HG02885 (cell line): Measurements from ENCODE around the gene CNFN.
A peak's percentile ranks its signal among the peaks of the same experiment; 100 is the strongest.

Experiments used
- ATAC-seq: cut with Tn5 transposase; IDR thresholded peaks from one replicate; pipeline ENCODE4 v1.9.1; 2021; ENCODE audit warnings: mild to moderate bottlenecking; ENCODE audit not compliant: unreplicated experiment, poor library complexity

CNFN gene, protein sequence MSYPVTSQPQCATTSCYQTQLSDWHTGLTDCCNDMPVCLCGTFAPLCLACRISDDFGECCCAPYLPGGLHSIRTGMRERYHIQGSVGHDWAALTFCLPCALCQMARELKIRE

DNA sequence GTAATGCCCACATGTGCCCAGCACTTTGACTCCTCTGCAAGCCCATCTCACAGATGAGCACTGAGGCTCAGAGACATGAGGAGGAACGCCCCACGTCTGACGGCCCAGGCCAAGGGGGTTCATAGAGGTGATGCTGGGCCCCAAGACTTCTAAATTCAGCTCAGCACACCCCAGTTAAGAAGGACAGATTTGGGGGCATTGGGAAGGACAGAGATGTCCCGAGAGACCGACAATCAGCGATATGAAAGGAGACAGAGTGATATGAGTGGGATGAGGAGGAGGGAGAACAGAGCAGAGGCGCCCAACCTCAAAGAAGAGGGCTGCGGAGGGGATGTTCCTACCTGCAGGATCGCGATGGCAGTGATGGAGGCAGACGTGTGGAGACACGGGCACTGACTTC is at the start of gene CNFN:
TSS of gene CNFN (minus strand) at position 399 of the 400 bp plus-strand sequence. CDS start 1,260 bp downstream, outside the sequence.
- no peak for ATAC-seq

DNA sequence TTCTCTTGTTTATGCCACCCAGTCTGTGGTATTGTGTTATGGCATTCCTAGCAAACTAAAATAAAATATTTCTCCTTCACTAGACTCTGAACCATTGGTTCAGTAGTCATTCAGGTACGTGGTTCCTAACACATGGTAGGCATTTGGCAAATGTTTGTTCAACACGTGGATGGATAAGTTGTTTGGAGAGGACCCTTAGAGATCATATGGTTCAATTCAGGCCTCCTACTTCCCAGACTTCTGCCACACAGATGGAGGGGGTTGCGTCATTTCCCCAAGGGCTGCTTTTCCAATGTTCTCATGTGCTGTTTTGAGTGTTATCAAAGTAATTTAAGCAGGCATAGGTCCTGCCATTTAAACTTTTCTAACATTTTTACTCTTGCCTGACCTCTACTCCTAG is 45.9 kb upstream of the CNFN start:
- no peak for ATAC-seq

DNA sequence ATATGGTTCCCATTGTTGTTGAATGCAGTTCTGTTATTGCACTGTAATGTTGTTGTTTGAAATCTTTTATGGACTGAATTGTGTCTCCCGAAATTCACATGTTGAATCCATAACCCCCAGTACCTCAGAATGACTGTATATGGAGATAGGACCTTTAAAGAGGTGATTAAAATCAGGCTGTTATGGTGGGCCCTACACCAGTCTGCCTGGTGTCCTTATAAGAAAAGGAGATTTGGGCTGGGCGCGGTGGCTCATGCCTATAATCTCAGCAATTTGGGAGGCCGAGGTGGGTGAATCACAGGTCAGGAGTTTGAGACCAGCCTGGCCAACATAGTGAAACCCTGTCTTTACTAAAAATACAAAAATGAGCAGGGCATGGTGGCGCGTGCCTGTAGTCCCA is 45.2 kb upstream of the CNFN start:
- ATAC-seq, result no peak

DNA sequence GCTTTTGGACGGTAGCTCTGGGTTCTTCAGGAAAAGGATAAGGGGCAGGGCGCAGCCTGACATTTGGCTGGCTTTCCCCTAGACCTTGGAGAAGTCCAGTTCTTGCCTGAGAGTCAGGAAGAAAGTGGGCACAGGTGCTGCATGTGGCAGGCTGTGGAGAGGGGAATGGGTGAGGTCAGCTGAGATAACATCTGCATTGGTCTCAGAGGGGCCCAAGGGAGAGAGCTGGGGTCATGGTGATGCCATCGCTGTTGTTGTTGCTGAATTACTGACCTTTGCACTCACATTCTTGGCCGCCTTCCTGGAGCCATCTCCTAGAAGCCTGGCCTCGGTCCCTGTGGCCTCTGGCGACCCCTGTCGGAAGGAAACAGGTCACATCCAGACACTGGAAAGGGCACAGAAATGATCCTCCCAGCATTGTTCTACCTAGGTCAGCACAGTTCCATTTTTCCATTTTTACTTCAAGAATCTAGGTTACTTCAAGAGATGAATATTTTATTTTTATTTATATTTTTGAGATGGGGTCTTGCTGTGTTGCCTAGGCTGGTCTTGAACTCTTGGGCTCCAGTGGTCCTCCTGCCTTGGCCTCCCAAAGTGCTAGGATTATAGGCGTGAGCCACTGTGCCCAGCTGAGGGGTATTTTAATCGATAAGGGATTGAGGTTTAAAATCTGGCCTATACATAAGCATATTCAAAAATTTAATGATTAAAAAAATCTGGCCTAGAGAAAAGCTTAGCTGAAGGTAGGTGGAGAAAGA is 43.6 kb upstream of the CNFN start:
- peak; percentile 73 for ATAC-seq

DNA sequence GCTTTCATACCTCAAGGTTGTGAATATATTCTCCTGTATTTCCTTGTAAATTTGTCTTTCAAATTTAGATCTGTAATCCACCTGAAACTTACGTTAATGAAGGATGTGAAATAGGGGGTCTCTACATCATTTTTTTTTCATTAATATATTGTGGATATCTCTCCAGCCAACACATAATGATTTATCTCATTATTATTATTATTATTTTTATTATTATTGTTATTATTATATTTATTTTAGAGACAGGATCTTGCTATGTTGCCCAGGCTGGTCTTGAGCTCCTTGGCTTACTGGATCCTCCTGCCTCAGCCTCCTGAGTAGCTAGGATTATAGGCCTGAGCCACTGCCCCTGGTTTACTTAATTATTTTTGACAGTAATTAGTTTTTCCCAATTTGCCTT is 41.4 kb upstream of the CNFN start:
- no peak for ATAC-seq

DNA sequence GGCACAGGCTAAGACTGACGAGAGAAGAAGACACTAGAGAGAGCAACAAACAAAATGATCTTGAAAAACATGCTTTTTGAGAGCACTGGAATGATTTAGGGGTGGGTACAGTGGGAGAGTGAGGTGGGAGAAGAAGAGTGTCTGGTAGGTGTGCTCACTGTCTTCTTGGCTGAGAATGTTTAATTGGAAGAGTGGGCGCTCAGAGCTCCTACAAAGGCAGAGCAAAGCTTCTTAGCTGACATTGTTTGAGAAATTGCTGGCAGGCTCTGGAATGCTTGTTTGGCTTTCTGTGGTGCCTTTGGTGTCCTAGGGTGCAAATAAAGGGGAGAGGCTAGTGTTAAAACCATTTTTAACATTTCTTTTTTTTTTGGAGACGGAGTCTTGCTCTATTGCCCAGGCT is 38.6 kb upstream of the CNFN start:
- no peak for ATAC-seq

DNA sequence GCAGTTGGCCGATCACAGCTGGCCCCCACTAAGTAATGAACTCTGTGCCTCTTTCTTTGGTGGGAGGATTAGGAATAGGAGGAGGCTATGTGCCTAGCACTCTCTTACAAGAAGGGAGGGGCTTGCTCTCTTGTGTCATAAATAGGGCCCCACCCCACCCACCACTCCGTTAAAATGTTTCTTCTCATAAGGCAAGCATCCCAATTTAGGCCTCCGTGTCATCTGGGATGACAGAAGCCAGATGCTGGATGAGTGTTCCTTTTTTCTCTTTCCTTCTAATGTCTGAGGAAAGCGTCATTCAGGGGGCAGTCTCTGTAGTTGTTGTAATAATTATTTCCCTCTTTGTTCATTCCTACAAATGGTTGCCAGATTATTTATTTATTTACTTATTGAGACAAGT is 37.2 kb upstream of the CNFN start, which contains the start of gene LIPE:
TSS of gene LIPE (minus strand) at position 76 of the 400 bp plus-strand sequence. CDS start 239 bp downstream, outside the sequence.
- no peak for ATAC-seq

DNA sequence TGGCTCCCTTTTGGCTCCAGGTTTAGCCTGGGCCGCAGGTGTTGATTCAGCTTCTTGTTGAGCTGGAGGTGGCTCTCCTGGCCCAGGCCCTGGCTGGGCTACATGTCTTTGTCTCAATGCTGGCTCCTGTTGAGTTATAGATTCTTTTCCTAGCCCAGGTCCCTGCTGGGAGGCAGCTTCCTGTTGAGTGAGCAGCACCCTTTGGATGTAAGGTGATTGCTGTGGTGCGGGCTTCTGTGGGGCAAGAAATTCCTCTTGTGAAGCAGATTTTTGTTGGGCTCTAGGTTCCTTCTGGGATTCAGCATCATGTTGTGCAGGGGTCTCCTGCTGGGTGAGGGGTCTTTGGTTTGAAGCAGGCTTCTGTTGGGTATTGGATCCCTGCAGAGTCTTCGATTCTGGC is 36.5 kb upstream of the CNFN start:
- no peak for ATAC-seq

DNA sequence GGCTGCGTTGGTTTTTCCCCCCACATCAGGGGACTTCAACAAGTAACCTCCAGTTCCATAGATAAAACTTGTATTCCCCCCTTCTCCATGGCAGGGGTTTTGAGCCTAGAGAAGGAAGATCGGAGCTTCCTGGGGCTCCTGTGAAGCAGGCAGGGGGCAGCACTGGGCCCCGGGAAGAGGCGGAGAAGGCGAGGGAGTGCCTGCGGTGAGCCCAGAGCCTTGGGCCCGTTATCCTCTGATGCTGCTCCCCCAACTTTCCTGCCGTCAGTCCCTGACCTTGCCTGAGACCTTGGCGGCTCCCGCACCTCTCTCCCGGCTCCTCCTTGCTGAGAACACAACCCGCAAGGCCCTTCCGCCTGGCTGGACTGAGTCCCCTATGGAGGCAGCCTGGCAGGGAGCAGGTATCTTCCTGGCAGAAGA is 34.6 kb upstream of the CNFN start:
- no peak for ATAC-seq

DNA sequence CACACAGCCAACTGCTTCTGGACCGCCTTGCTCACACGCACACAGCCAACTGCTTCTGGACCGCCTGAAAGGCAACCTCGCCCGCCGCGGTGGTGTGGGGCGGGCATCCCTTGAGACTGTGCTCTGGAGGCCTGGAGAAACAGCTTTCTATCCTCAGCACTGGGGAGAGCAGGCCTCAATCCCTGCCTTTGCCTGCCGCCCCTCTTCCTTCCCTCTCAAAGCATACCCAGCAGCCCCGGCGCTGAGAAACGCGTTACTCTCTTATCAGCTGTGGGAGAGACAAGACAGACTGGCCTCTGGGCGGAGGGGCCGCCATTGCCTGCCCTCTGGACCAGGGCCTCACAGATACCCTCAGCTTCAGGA is 34.2 kb upstream of the CNFN start:
- no peak for ATAC-seq

DNA sequence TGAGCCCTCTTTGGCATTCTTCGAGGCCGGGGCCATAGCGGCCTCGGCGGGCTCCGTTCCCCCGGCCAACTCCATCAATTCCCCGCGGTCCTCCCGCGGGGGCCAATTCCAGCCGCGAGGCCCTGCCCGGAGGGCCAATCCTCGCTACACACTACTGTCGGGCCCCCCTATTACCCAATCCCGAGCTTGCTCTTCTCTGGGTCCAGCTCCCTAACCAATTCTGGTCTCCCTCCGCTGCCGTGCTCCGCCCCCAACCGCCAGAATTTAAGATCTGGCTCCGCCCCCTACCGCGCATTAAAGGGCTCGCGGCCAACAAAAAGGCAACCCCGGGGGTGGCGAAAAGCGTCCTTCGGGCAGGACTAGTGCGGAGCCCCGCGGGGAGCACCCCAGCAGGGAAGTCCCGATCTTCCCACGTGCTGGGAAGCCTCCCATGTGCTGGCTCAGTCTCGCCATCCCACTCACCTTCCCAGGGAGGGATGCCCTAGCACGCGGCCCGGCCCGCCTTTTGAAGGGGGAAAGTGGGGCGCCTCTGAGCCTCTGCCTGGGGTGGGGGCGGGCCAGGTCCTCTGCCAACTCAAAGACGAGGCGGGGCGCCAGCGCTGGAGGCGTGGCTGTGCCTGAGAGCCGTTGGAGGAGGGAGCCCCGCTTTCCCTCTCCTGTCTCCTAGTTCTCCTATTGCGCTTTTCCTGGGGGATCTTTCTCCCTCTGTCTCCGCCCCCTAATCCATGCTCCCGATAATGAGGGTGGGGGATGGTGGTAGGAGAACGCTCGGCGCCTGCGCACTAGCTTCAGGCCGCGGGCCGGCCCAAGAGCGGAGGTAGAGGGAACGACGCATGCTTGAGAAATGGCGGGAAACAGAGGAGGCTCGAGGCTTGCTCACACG is 33.6 kb upstream of the CNFN start:
- peak; percentile 83 for ATAC-seq

DNA sequence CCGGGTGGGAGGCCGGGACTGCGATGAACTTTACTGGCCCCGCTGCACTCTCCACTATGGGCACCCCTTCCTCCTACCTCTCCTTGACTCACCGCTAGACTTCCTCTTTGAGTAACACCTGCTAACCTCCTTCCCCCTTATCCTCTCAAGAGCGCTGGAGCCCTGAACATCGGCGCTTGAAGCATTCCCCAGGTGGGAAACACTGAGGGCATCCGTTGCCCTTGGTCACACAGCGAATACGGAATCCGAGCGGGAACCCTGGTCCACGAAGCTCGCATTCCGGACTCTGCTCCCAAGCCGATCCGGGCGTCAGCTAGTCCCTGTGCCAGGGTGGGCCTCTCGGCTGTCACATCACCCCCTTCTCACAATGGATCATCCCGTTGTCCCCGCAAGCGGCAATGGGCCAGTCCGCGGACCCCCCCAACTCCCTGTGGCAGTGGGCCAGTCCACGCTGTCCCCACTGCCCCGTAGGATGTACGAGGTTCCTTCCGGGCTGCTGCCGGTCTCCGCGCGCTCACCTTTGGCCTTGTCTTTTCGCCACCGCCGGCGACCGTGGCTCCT is 32.9 kb upstream of the CNFN start:
- ATAC-seq, result peak; percentile 37

DNA sequence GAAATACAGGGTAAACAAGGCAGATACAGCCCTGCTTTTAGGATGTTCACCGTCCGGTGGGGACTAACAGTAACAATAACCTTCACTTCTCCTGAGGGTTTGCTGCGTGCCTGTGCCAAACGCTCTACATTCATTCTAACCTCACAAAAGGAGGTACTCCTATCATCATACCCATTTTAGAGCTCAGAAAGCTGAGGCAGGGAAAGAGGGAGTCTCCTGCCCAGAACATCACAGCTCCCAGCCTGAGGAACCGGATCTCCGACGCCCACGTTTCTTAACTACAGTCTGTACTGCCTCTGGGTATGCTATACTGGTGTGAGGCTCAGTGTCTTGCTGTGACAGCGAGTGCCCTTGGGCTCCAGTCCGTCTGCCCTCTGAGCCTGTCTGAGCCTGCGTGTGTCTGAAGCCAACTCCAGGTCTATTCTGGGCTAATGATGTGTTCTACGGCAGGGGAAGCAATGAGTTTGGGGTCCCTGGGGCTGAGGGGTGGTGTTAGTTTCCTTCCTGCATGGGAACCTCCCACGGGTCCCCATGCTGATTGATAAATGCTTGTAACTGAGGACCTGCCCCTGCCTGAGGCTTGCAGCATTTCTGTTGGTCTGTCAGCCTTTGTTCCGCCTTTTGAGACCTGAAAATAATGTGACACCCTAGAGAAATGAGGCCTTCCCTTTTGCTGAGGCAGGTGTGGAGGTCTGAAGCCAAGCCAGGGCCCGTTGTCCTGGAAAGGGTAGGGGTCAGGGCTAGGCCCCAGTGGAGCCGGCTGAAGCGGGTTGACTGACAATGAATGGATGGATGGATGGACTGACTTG is 32.2 kb upstream of the CNFN start:
- peak; percentile 3 for ATAC-seq

DNA sequence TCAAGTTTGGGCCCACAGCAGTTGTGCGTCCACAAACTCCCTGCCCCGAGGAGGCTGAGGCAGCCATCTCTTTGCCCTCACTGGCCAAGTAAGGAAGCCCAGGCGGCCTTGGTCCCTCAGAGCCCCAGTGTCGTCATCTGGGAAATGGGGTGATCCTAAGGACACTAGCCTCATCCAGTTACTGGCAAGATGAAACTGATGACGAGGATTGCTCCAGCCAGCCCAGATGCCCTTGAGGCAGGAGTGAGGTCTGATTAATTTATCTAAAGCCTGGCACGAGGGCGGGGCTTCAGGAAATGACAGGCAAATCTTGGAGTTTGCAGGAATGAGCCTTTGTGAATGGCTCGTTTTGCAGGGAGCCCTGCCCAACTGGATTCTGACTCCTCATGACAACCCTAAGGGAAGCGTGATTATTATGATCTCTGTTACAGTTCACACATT is 31.5 kb upstream of the CNFN start:
- ATAC-seq, result no peak

DNA sequence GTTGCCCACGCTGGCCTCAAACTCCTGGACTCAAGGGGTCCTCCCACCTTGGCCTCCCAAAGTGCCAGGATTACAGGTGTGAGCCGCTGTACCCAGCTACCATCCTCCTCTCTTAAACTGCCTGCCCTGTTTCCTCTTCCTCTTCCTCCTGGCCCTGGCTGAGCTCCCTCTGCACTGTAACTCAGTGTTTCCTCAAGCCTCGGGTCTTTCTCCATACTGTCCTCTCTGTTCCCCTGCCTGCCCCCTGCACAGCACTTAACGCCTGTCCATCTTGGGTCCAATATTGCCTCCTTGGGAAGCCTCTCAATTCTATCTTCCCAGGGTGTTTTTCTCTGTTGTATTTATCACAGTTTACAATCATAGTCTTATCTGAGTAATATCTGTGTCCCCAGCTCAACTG is 31.0 kb upstream of the CNFN start:
- no peak for ATAC-seq

DNA sequence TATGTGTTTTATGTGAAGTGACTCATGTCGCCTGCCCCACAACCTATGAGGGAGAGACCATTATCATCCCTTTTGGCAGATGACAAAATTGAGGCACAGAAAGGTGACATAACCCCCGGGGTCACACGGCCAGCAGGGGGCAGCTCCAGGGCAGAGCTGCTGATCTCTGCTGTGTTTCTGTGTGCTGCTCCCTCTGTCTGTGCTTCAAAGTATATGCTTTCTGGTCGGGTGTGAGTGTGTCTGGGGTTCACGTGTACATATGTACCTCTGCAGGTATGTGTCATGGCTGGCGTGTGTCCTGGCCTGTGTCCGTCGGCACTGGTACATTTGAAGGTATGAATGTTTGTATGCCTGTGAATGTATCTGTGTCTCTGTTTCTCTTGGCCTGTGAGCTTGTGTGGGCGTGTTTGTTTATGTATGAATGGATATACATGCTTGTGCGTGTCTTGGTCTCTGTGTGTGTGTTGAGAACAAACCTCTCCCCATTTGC is 30.0 kb upstream of the CNFN start:
- peak; percentile 57 for ATAC-seq

DNA sequence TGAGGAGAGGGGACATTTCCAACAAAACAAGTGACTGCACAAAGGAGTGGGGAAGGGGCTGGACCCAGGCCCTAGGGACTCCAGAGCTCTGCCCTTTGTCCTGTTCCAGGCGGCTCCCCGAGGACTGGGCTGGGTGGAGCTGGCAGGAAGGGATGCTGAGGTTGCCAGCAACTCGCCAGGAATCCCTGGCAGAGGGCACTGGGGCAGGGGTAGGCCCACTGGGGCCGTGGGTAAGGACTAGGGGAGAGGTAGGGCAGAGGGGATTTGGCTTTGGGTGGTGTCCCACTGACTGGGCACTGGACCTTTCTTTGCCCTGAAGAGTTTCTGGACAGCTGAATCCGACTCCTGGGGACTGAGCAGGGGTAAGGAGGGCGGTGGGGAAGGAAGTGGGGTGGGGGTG is 29.2 kb upstream of the CNFN start:
- ATAC-seq, result no peak

DNA sequence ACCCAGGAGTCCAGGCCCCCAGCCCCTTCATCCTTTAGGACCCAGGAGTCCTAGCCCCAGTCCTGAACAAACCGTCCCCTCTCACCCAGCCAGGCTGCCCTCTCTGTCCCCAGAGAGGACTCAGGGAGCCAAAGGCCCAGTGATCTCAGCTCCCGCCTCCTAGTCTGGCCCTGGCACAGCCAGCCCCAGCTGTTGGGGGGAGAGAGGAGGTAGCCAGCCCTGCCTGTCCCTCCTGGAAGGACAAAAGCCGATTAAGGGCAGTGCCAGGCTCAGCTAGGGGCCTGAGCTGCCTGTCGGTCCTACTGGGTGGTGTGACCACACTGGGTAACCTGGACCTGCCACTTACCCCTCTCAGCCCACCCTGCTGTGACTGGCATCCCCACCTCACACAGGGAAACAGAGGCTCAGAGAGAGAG is 22.6 kb upstream of the CNFN start:
- no peak for ATAC-seq

DNA sequence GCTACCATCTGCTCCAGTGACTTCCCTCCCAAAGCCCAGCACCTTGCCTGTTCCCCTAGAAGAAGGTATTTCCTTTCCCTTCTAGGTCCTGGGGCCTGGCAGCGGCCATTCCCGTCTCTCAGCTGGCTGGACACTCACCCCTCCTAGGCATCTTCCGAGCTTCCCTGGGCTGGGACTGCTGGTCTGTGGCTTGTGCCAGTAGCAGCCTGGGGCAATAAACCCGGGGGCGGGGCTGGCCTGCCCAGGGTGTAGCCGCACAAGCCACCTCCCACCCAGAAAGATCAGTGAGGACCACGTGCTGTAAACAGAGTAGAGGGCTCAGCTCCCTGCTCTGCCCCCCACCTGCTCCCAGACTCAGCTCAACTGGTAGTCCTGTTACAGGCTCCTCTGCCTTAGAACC is 22.1 kb upstream of the CNFN start:
- no peak for ATAC-seq
